HG03571 (cell line): ENCODE results near the gene ARHGEF37.
A peak's percentile ranks its signal among the peaks of the same experiment; 100 is the strongest.

ENCODE experiments used
- ATAC-seq: cut with Tn5 transposase; IDR thresholded peaks from one replicate; pipeline ENCODE4 v1.9.1; 2021; ENCODE audit not compliant: unreplicated experiment

ARHGEF37 gene

GRCh38 chr5:149599375-149599774 lies 18.1 kb downstream of the ARHGEF37 start:
- no peak for ATAC-seq

GRCh38 chr5:149600932-149601331 lies 19.6 kb downstream of the ARHGEF37 start:
- ATAC-seq: no peak

- no peak for ATAC-seq
These were observed 21.9 kb downstream of the ARHGEF37 start for GRCh38 chr5:149603210-149603609.

- no peak for ATAC-seq
These were observed 22.6 kb downstream of the ARHGEF37 start for GRCh38 chr5:149603920-149604319.

- no peak for ATAC-seq
These were observed 23.0 kb downstream of the ARHGEF37 start for GRCh38 chr5:149604321-149604720.

- ATAC-seq: no peak
These were observed 24.2 kb downstream of the ARHGEF37 start for GRCh38 chr5:149605354-149605997.

- peak; percentile 94 for ATAC-seq
These were observed 24.9 kb downstream of the ARHGEF37 start for GRCh38 chr5:149605998-149606724.

- ATAC-seq: no peak
These were observed 27.7 kb downstream of the ARHGEF37 start for GRCh38 chr5:149608936-149609545.

- ATAC-seq: no peak
These were observed 28.4 kb downstream of the ARHGEF37 start for GRCh38 chr5:149609640-149610219.

GRCh38 chr5:149610589-149611255 lies 29.4 kb downstream of the ARHGEF37 start:
- no peak for ATAC-seq

GRCh38 chr5:149611326-149611725 lies 30.0 kb downstream of the ARHGEF37 start:
- no peak for ATAC-seq

- ATAC-seq: no peak
These were observed 33.0 kb downstream of the ARHGEF37 start for GRCh38 chr5:149614034-149614907.

- ATAC-seq: no peak
These were observed 34.7 kb downstream of the ARHGEF37 start for GRCh38 chr5:149615976-149616375.

- peak; percentile 47 for ATAC-seq
These were observed 35.5 kb downstream of the ARHGEF37 start for GRCh38 chr5:149616727-149617285.

- peak; percentile 74 for ATAC-seq
These were observed 36.5 kb downstream of the ARHGEF37 start for GRCh38 chr5:149617760-149618306.

GRCh38 chr5:149618581-149619248 lies 37.4 kb downstream of the ARHGEF37 start:
- ATAC-seq: peak; percentile 41

GRCh38 chr5:149621415-149622098 lies 40.3 kb downstream of the ARHGEF37 start:
- ATAC-seq: no peak

- ATAC-seq: no peak
These were observed 41.2 kb downstream of the ARHGEF37 start for GRCh38 chr5:149622466-149622865.

- no peak for ATAC-seq
These were observed 42.2 kb downstream of the ARHGEF37 start for GRCh38 chr5:149623473-149623872.
